Loucy (cell line): ENCODE measurements around the gene CACNA1C.

Source experiments
- CTCF ChIP-seq: fragments of 200-600 bp; sonication (generic); conservative IDR thresholded peaks from 2 replicates; pipeline ENCODE4 v1.5.1; 2014; ENCODE audit warnings: mild to moderate bottlenecking, antibody characterized with exemption, low read length
- EZH2phosphoT487 ChIP-seq: fragments of 200-600 bp; IDR thresholded peaks from 2 replicates; pipeline ENCODE4 v1.6.1; 2018; ENCODE audit warnings: antibody characterized with exemption, mild to moderate bottlenecking, moderate library complexity, borderline replicate concordance

GRCh38 chr12:2115101-2115845, 62.5 kb downstream of the CACNA1C start:
- TF ChIP-seq CTCF (no peak), EZH2phosphoT487 (no peak)
